Thoracic aorta (tissue), 2 donors: ENCODE data around the gene MGAT5. TPM values are rescaled to one million over a fixed set of nuclear protein-coding genes. Genes with fewer than 3 reads are reported as not detected.

Experiments used
- ATAC-seq: fragments of 150-250 bp; one replicate; pipeline ENCODE4 v1.8.0; 2017; ENCODE audit warnings: low read depth; ENCODE audit not compliant: insufficient number of reproducible peaks, low FRiP score
- DNase-seq: peaks from one replicate; pipeline ENCODE4 v3.0.0-alpha.2; 2020; ENCODE audit warnings: low spot score
- H3K27ac ChIP-seq, 2 donors: fragments of 200-600 bp; sonication (generic); 1 replicate in 1 of 2; 2 replicates in 1 of 2; pipeline ENCODE4 v1.5.1; 2016; ENCODE audit warnings: mild to moderate bottlenecking in 2 of 2, moderate library complexity in 2 of 2
- H3K27me3 ChIP-seq: fragments of 200-600 bp; sonication (generic); replicated peaks from 2 replicates; pipeline ENCODE4 v1.6.0; 2016; ENCODE audit warnings: mild to moderate bottlenecking; ENCODE audit not compliant: insufficient read depth
- H3K36me3 ChIP-seq: fragments of 200-600 bp; sonication (generic); one replicate; pipeline ENCODE4 v1.5.1; 2016
- H3K4me1 ChIP-seq, 2 donors: fragments of 200-600 bp; sonication (generic); 1 replicate in 1 of 2; 2 replicates in 1 of 2; pipeline versions ENCODE4 v1.5.1 to v1.6.0; 2016; ENCODE audit warnings: low read depth in 2 of 2, mild to moderate bottlenecking in 1 of 2; ENCODE audit not compliant: control insufficient read depth in 1 of 2
- H3K4me3 ChIP-seq: fragments of 200-600 bp; sonication (generic); 2 replicates; pipeline ENCODE4 v1.5.1; 2016; ENCODE audit warnings: mild to moderate bottlenecking
- H3K9me3 ChIP-seq: fragments of 200-600 bp; sonication (generic); 2 replicates; pipeline ENCODE4 v1.5.1; 2016
- total RNA-seq, 2 donors: library from RNA; depleted of rRNA; stranded (reverse); fragments of >200 nt; gene quantifications; one replicate each; pipeline versions ENCODE4 v1.1.0 to v1.2.3, GENCODE V29; 2016
- TF ChIP-seq, protein P1 (sequence below): fragments of 200-600 bp; sonication (generic); IDR thresholded peaks from one replicate; pipeline ENCODE4 v1.5.1; 2019; ENCODE audit warnings: antibody characterized with exemption

MGAT5 gene
- total RNA-seq, 2 donors from 2014 or later = 43.9 to 95.3 TPM

DNA sequence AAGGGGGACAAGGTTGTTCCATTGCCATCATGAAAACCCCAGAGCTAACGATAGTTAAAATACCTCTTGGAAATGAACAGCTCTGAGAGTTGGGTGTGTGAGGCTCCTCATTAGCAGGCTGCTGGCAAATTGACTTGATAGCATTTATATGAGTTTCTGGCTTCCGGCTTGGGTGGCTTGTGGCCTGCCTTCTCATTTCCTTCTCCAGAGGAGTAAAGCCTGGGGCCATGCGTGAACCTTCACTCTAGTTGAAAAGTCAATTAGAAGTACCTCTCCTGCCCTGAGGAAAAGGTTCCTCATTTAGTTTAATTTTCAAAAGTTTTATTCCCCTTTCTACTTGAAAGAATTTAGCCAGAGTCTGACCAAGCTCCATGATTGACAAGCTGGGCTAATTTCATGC lies 67.1 kb downstream of the MGAT5 start:
- ATAC-seq (no peak), DNase-seq (no peak)
- H3K27ac ChIP-seq = no peak overlapping the region
- TF ChIP-seq, protein P1, sequence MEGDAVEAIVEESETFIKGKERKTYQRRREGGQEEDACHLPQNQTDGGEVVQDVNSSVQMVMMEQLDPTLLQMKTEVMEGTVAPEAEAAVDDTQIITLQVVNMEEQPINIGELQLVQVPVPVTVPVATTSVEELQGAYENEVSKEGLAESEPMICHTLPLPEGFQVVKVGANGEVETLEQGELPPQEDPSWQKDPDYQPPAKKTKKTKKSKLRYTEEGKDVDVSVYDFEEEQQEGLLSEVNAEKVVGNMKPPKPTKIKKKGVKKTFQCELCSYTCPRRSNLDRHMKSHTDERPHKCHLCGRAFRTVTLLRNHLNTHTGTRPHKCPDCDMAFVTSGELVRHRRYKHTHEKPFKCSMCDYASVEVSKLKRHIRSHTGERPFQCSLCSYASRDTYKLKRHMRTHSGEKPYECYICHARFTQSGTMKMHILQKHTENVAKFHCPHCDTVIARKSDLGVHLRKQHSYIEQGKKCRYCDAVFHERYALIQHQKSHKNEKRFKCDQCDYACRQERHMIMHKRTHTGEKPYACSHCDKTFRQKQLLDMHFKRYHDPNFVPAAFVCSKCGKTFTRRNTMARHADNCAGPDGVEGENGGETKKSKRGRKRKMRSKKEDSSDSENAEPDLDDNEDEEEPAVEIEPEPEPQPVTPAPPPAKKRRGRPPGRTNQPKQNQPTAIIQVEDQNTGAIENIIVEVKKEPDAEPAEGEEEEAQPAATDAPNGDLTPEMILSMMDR = no peak
- H3K36me3 ChIP-seq = no peaks in the 10 kb centered on the region
- peaks cover 14 to 24% of the 10 kb centered on the region in 2 donors for H3K4me1 ChIP-seq
- no peaks in the 10 kb centered on the region for H3K9me3 ChIP-seq
- H3K27me3 ChIP-seq = no peaks in the 10 kb centered on the region
- H3K4me3 ChIP-seq = no peak overlapping the region

GRCh38 chr2:134323777-134324176 lies 69.9 kb downstream of the MGAT5 start:
- DNase-seq = no peak
- Histone ChIP-seq H3K27ac (no peak overlapping the region), H3K9me3 (no peaks in the 10 kb centered on the region)

GRCh38 chr2:134324430-134324829 lies 70.6 kb downstream of the MGAT5 start:
- Histone ChIP-seq H3K27me3 (no peaks in the 10 kb centered on the region), H3K27ac (no peak overlapping the region), H3K4me3 (no peak overlapping the region), H3K4me1 (peaks cover 14 to 22% of the 10 kb centered on the region in 2 donors), H3K9me3 (no peaks in the 10 kb centered on the region), H3K36me3 (no peaks in the 10 kb centered on the region)
- DNase-seq (no peak), ATAC-seq (no peak)
- TF ChIP-seq, protein P1 = no peak

More at GRCh38 chr2:134323777-134324176, 69.9 kb downstream of the MGAT5 start:
- H3K27me3 ChIP-seq = no peaks in the 10 kb centered on the region
- peaks cover 14 to 22% of the 10 kb centered on the region in 2 donors for H3K4me1 ChIP-seq
- H3K36me3 ChIP-seq = no peaks in the 10 kb centered on the region
- TF ChIP-seq, protein P1 = no peak
- no peak overlapping the region for H3K4me3 ChIP-seq
- no peak for ATAC-seq

DNA sequence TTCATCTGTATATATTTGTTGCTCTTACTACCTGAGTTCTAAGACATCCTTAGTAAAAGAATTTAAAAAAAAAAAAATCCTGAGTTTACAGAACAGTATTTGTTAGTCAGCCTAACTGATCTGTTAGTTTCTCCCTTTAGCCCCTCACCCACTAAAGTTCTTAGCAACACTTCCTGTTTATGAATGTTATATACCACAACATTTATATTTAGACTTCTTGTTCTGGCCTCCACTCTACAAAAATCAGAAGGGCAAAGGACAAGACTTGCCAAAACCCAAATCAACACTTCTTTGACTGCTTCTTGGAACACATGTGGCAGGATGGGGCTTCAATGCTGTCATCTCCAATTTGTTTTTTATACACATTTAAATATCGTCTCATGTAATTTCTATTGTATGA lies 71.1 kb downstream of the MGAT5 start:
- DNase-seq (no peak), ATAC-seq (no peak)
- Histone ChIP-seq H3K4me1 (peaks cover 14 to 22% of the 10 kb centered on the region in 2 donors), H3K9me3 (no peaks in the 10 kb centered on the region), H3K27me3 (no peaks in the 10 kb centered on the region), H3K36me3 (no peaks in the 10 kb centered on the region), H3K27ac (no peak overlapping the region), H3K4me3 (no peak overlapping the region)
- TF ChIP-seq, protein P1 = no peak

- ATAC-seq (no peak), DNase-seq (no peak)
- H3K4me3 ChIP-seq = no peak overlapping the region
- no peak overlapping the region for H3K27ac ChIP-seq
- no peaks in the 10 kb centered on the region for H3K27me3 ChIP-seq
- H3K36me3 ChIP-seq = no peaks in the 10 kb centered on the region
- TF ChIP-seq, protein P1 = no peak
- H3K9me3 ChIP-seq = no peaks in the 10 kb centered on the region
- H3K4me1 ChIP-seq = peaks cover 14 to 22% of the 10 kb centered on the region in 2 donors
These were observed 71.8 kb downstream of the MGAT5 start for GRCh38 chr2:134325696-134326095.
